ENCODE results near the gene LGR6. TPM values are rescaled to one million over a fixed set of nuclear protein-coding genes. Genes with fewer than 3 reads are reported as not detected.

Gene LGR6
- total and polyA plus RNA-seq, 2 of the 4 experiments (the other 2 are of a cell fraction) = not detected

- H2BK20ac ChIP-seq (ENCODE audit: low read depth, low read length) = no peak overlapping the region
- no peak overlapping the region for H3K4me2 ChIP-seq (ENCODE audit: low read depth, low read length)
- DNase-seq (no peak), ATAC-seq (ENCODE audit: low read depth) (no peak)
- no peak overlapping the region for H2AK5ac ChIP-seq (ENCODE audit: low read depth, low read length)
- no peak overlapping the region for H3K18ac ChIP-seq (ENCODE audit: low read depth, low read length)
- in situ Hi-C loops (cut with MboI; ENCODE audit: low sequenced_read_pairs) = no loop called here
- peaks cover 12 to 35% of the 10 kb centered on the region in 2 experiments for H3K79me1 ChIP-seq (ENCODE audit: low read depth in 1 of 2, low read length in 2 of 2)
- H3K9me1 ChIP-seq (ENCODE audit: insufficient read depth, low read length) = peaks cover 4% of the 10 kb centered on the region; the same call in 1 of the 2 replicates
- H3K4ac ChIP-seq (ENCODE audit: low read depth, low read length) = no peak overlapping the region
- no peak overlapping the region for H3K56ac ChIP-seq (ENCODE audit: extremely low read depth, insufficient read depth, low read length)
- H2BK5ac ChIP-seq (ENCODE audit: low read depth, low read length, poor library complexity, severe bottlenecking) = no peak overlapping the region
- H3K4me1 ChIP-seq (ENCODE audit: control insufficient read depth, insufficient read depth, low read length) = peaks cover 4% of the 10 kb centered on the region
- H4K5ac ChIP-seq (ENCODE audit: low read depth, low read length) = no peak overlapping the region
- H3K9me3 ChIP-seq (ENCODE audit: control insufficient read depth, insufficient read depth, low read length) = no peaks in the 10 kb centered on the region
- H3K23ac ChIP-seq (ENCODE audit: low read depth, low read length) = no peak overlapping the region
- H3K36me3 ChIP-seq (ENCODE audit: control insufficient read depth, insufficient read depth, low read length) = no peaks in the 10 kb centered on the region
- CTCF ChIA-PET = no interaction called here
- H3K14ac ChIP-seq (replicated peaks; ENCODE audit: low read depth, low read length) = no peak overlapping the region
- H4K8ac ChIP-seq (ENCODE audit: low read depth in 2 of 2, low read length in 2 of 2) = no peak overlapping the region
- no peak overlapping the region for H2BK15ac ChIP-seq (ENCODE audit: low read depth, low read length)
- intact Hi-C loops (cut with micrococcal nuclease) = no loop called here
- dilution Hi-C loops (cut with HindIII; ENCODE audit: low sequenced_read_pairs, unreplicated experiment) = no loop called here
- no peak overlapping the region for H3K4me3 ChIP-seq (ENCODE audit: insufficient read depth, low read depth, low read length)
- H3K27ac ChIP-seq (ENCODE audit: insufficient read depth, low read length) = no peak overlapping the region
- H4K20me1 ChIP-seq (ENCODE audit: insufficient read depth, low read length) = no peaks in the 10 kb centered on the region; the same call in 1 of the 2 replicates
- H2AFZ ChIP-seq (replicated peaks; ENCODE audit: low read length, poor library complexity) = no peak overlapping the region
- no peak overlapping the region for H4K91ac ChIP-seq (ENCODE audit: insufficient read depth, low read depth, low read length)
- H2AK9ac ChIP-seq (replicated peaks; ENCODE audit: low read depth, low read length, poor library complexity) = no peak overlapping the region
- no peaks in the 10 kb centered on the region for H3K27me3 ChIP-seq (ENCODE audit: control insufficient read depth, insufficient read depth, low read length)
- POLR2A ChIA-PET (ENCODE audit: unreplicated experiment) = no interaction called here
- no TSS peak for BruUV-seq (replicated peaks)
- H2BK120ac ChIP-seq (ENCODE audit: low read depth, low read length) = no peak overlapping the region
- no peak overlapping the region for H3K9ac ChIP-seq (ENCODE audit: low read depth, low read length)
- TF ChIP-seq FOS (IDR thresholded peaks at IDR 0.05; ENCODE audit: low read depth, low read length) (no peak), ELK1 (IDR thresholded peaks at IDR 0.05; ENCODE audit: borderline replicate concordance, low read depth, low read length) (no peak), SMC3 (IDR thresholded peaks at IDR 0.05; ENCODE audit: low read depth, low read length) (no peak), MAZ (IDR thresholded peaks at IDR 0.05; ENCODE audit: borderline replicate concordance, low read depth, low read length) (no peak), MXI1 (IDR thresholded peaks at IDR 0.05; ENCODE audit: borderline replicate concordance, low read depth, low read length) (no peak), NFE2L2 (IDR thresholded peaks at IDR 0.05; ENCODE audit: low read depth, low read length) (no peak), RAD21 (IDR thresholded peaks at IDR 0.05; ENCODE audit: low read length) (no peak), CTCF (conservative IDR thresholded peaks at IDR 0.05; ENCODE audit: low read depth, low read length) (no peak), RCOR1 (IDR thresholded peaks at IDR 0.05; ENCODE audit: insufficient replicate concordance, low read length) (no peak), POLR2A (IDR thresholded peaks at IDR 0.05; ENCODE audit: low read depth, low read length) (no peak), MAFK (IDR thresholded peaks at IDR 0.05; ENCODE audit: low read depth, low read length) (no peak), CEBPB (IDR thresholded peaks at IDR 0.05; ENCODE audit: low read depth, low read length) (no peak), CHD1 (IDR thresholded peaks at IDR 0.05; ENCODE audit: low read depth, low read length) (no peak), BHLHE40 (IDR thresholded peaks at IDR 0.05; ENCODE audit: low read depth, low read length) (no peak), RFX5 (IDR thresholded peaks at IDR 0.05; ENCODE audit: low read depth, low read length) (no peak), USF2 (IDR thresholded peaks at IDR 0.05; ENCODE audit: low read depth, low read length) (no peak)
Measured at GRCh38 chr1:202355944-202356553, 162.4 kb downstream of the LGR6 start.
